ENCODE results near the gene MYPN. TPM values are rescaled to one million over a fixed set of nuclear protein-coding genes. Genes with fewer than 3 reads are reported as not detected.

The MYPN gene
- total RNA-seq, 2 donors from 2014 or later: not detected

- H3K27ac ChIP-seq: no peak overlapping the region
- DNase-seq (ENCODE audit: low spot score): no peak
- H3K9me3 ChIP-seq: no peaks in the 10 kb centered on the region
- no peaks in the 10 kb centered on the region for H3K27me3 ChIP-seq (replicated peaks; ENCODE audit: insufficient read depth)
- TF ChIP-seq CTCF (IDR thresholded peaks at IDR 0.05): no peak
- no peaks in the 10 kb centered on the region for H3K4me1 ChIP-seq (ENCODE audit: control insufficient read depth in 1 of 2, low read depth in 2 of 2)
- no peaks in the 10 kb centered on the region for H3K36me3 ChIP-seq
- no peak for ATAC-seq (ENCODE audit: insufficient number of reproducible peaks, low FRiP score, low read depth)
- no peak overlapping the region for H3K4me3 ChIP-seq
Observed at GRCh38 chr10:68211669-68212068, 102.4 kb downstream of the MYPN start.

GRCh38 chr10:68212721-68213352 lies 103.5 kb downstream of the MYPN start:
- Histone ChIP-seq H3K4me3 (no peak overlapping the region), H3K9me3 (no peaks in the 10 kb centered on the region), H3K27me3 (replicated peaks; ENCODE audit: insufficient read depth) (no peaks in the 10 kb centered on the region), H3K27ac (no peak overlapping the region), H3K36me3 (no peaks in the 10 kb centered on the region), H3K4me1 (ENCODE audit: control insufficient read depth in 1 of 2, low read depth in 2 of 2) (no peaks in the 10 kb centered on the region)
- ATAC-seq (ENCODE audit: insufficient number of reproducible peaks, low FRiP score, low read depth): no peak
- TF ChIP-seq CTCF (IDR thresholded peaks at IDR 0.05): peak; percentile 50
- DNase-seq (ENCODE audit: low spot score): no peak

GRCh38 chr10:68218786-68219185 lies 109.5 kb downstream of the MYPN start:
- Histone ChIP-seq H3K4me1 (ENCODE audit: control insufficient read depth in 1 of 2, low read depth in 2 of 2) (no peaks in the 10 kb centered on the region), H3K4me3 (no peak overlapping the region), H3K9me3 (no peaks in the 10 kb centered on the region), H3K27me3 (replicated peaks; ENCODE audit: insufficient read depth) (no peaks in the 10 kb centered on the region), H3K36me3 (no peaks in the 10 kb centered on the region), H3K27ac (no peak overlapping the region)
- DNase-seq (ENCODE audit: low spot score) (no peak), ATAC-seq (ENCODE audit: insufficient number of reproducible peaks, low FRiP score, low read depth) (no peak)
- TF ChIP-seq CTCF (IDR thresholded peaks at IDR 0.05): no peak

- Histone ChIP-seq H3K9me3 (no peaks in the 10 kb centered on the region), H3K4me1 (ENCODE audit: control insufficient read depth in 1 of 2, low read depth in 2 of 2) (no peaks in the 10 kb centered on the region), H3K4me3 (no peak overlapping the region), H3K27me3 (replicated peaks; ENCODE audit: insufficient read depth) (no peaks in the 10 kb centered on the region), H3K27ac (no peak overlapping the region), H3K36me3 (no peaks in the 10 kb centered on the region)
- DNase-seq (ENCODE audit: low spot score): no peak
- ATAC-seq (ENCODE audit: insufficient number of reproducible peaks, low FRiP score, low read depth): no peak
- TF ChIP-seq CTCF (IDR thresholded peaks at IDR 0.05): no peak
Observed at GRCh38 chr10:68221196-68221595, 111.9 kb downstream of the MYPN start.

GRCh38 chr10:68222391-68222790 lies 113.1 kb downstream of the MYPN start:
- no peak for DNase-seq (ENCODE audit: low spot score)
- Histone ChIP-seq H3K27ac (no peak overlapping the region), H3K4me3 (no peak overlapping the region), H3K4me1 (ENCODE audit: control insufficient read depth in 1 of 2, low read depth in 2 of 2) (no peaks in the 10 kb centered on the region), H3K9me3 (no peaks in the 10 kb centered on the region), H3K36me3 (no peaks in the 10 kb centered on the region), H3K27me3 (replicated peaks; ENCODE audit: insufficient read depth) (no peaks in the 10 kb centered on the region)
- TF ChIP-seq CTCF (IDR thresholded peaks at IDR 0.05): no peak
- ATAC-seq (ENCODE audit: insufficient number of reproducible peaks, low FRiP score, low read depth): no peak
